HEK293T (cell line): ENCODE data around the gene PHACTR3.
"Not testable (repeated sequence)": the region's sequence is repeated elsewhere in the genome, so short reads cannot be mapped to it uniquely, and the experiment has no call there.

ENCODE experiments used
- CTCF ChIA-PET: fragments of 350-600 bp; formaldehyde crosslinking; extraction: SDS; loops from one replicate; lab custom pipeline; 2021; ENCODE audit warnings: antibody characterized with exemption, inconsistent platforms; lab: Yijun Ruan, JAX
- POLR2A ChIA-PET: fragments of 350-600 bp; formaldehyde crosslinking; extraction: SDS; loops from one replicate; lab custom pipeline; 2020; ENCODE audit warnings: antibody characterized with exemption, inconsistent platforms; lab: Yijun Ruan, JAX
- DNase-seq: peaks from one replicate; pipeline ENCODE4 v3.0.0; 2012; ENCODE audit warnings: mixed read lengths; ENCODE audit errors: extremely low spot score
- ARNT ChIP-seq: fragments of 450-650 bp; IDR thresholded peaks from 2 replicates; pipeline ENCODE4 v1.6.1; 2017; ENCODE audit warnings: mild to moderate bottlenecking
- BHLHE40 ChIP-seq: fragments of 450-650 bp; IDR thresholded peaks from 2 replicates; pipeline ENCODE4 v1.6.1; 2016; ENCODE audit warnings: mild to moderate bottlenecking, moderate library complexity, borderline replicate concordance
- CTBP1 ChIP-seq: fragments of 450-650 bp; IDR thresholded peaks from 2 replicates; pipeline ENCODE4 v1.6.1; 2016; ENCODE audit warnings: borderline replicate concordance
- ELF4 ChIP-seq: fragments of 450-650 bp; IDR thresholded peaks from 2 replicates; pipeline ENCODE4 v1.6.1; 2017; ENCODE audit warnings: antibody characterized with exemption
- FOXA1 ChIP-seq: fragments of 450-650 bp; IDR thresholded peaks from 2 replicates; pipeline ENCODE4 v1.6.1; 2016; ENCODE audit warnings: mild to moderate bottlenecking
- FOXK2 ChIP-seq: fragments of 450-650 bp; IDR thresholded peaks from 2 replicates; pipeline ENCODE4 v1.6.1; 2016; ENCODE audit warnings: mild to moderate bottlenecking
- FOXM1 ChIP-seq: fragments of 450-650 bp; IDR thresholded peaks from 2 replicates; pipeline ENCODE4 v1.6.1; 2017; ENCODE audit warnings: mild to moderate bottlenecking, borderline replicate concordance
- HDGF ChIP-seq: fragments of 450-650 bp; IDR thresholded peaks from 2 replicates; pipeline ENCODE4 v1.6.1; 2017; ENCODE audit warnings: antibody characterized with exemption, borderline replicate concordance
- L3MBTL2 ChIP-seq: fragments of 450-650 bp; conservative IDR thresholded peaks from 2 replicates; pipeline ENCODE4 v1.6.1; 2016; ENCODE audit warnings: mild to moderate bottlenecking
- LEF1 ChIP-seq: fragments of 450-650 bp; IDR thresholded peaks from 2 replicates; pipeline ENCODE4 v1.6.1; 2017; ENCODE audit warnings: mild to moderate bottlenecking, borderline replicate concordance
- NFRKB ChIP-seq: fragments of 450-650 bp; IDR thresholded peaks from 2 replicates; pipeline ENCODE4 v1.6.1; 2016; ENCODE audit warnings: mild to moderate bottlenecking, moderate library complexity
- PKNOX1 ChIP-seq: fragments of 450-650 bp; IDR thresholded peaks from 2 replicates; pipeline ENCODE4 v1.6.1; 2016
- SP1 ChIP-seq: fragments of 450-650 bp; IDR thresholded peaks from 2 replicates; pipeline ENCODE4 v1.6.1; 2017
- SUZ12 ChIP-seq: fragments of 450-650 bp; IDR thresholded peaks from 2 replicates; pipeline ENCODE4 v1.6.1; 2016; ENCODE audit warnings: mild to moderate bottlenecking
- TARDBP ChIP-seq: fragments of 450-650 bp; IDR thresholded peaks from 2 replicates; pipeline ENCODE4 v1.6.1; 2016
- ZNF384 ChIP-seq: fragments of 450-650 bp; IDR thresholded peaks from 2 replicates; pipeline ENCODE4 v1.6.1; 2016

PHACTR3 gene

GRCh38 chr20:59871096-59871495, 266.8 kb downstream of the PHACTR3 start:
- ChIA-PET POLR2A (no interaction called here), CTCF (no interaction called here)
- no peak for DNase-seq
- TF ChIP-seq CTBP1: no peak
- TF ChIP-seq HDGF: no peak

- CTCF ChIA-PET: no interaction called here
- TF ChIP-seq ELF4 (no peak), ZNF384 (no peak), FOXM1 (no peak), PKNOX1 (no peak), NFRKB (no peak), SP1 (no peak), L3MBTL2 (no peak), CTBP1 (no peak), BHLHE40 (no peak), SUZ12 (no peak), FOXK2 (no peak), FOXA1 (no peak), ARNT (no peak), HDGF (no peak), TARDBP (no peak), LEF1 (no peak)
- no peak for DNase-seq
- POLR2A ChIA-PET: no interaction called here
These were observed 269.1 kb downstream of the PHACTR3 start for GRCh38 chr20:59873409-59873808.

- TF ChIP-seq SP1: no peak
- TF ChIP-seq ELF4: no peak
- TF ChIP-seq LEF1: no peak
- no peak for TF ChIP-seq FOXK2
- no peak for DNase-seq
- CTCF ChIA-PET: no interaction called here
- POLR2A ChIA-PET: no interaction called here
These were observed 275.9 kb downstream of the PHACTR3 start for GRCh38 chr20:59880198-59880597.

- ChIA-PET CTCF (no interaction called here), POLR2A (no interaction called here)
- no peak for DNase-seq
- TF ChIP-seq L3MBTL2 (no peak), ELF4 (no peak), PKNOX1 (no peak), ZNF384 (no peak), SUZ12 (no peak), CTBP1 (no peak), HDGF (no peak), ARNT (no peak), BHLHE40 (no peak), FOXM1 (no peak)
These were observed 280.2 kb downstream of the PHACTR3 start for GRCh38 chr20:59884494-59884893.

- no peak for DNase-seq
- TF ChIP-seq TARDBP (no peak), FOXA1 (no peak), NFRKB (no peak), LEF1 (no peak), ZNF384 (no peak), SP1 (no peak), HDGF (no peak), FOXK2 (no peak), FOXM1 (no peak), BHLHE40 (no peak), SUZ12 (no peak), CTBP1 (no peak), ELF4 (no peak), ARNT (no peak)
- CTCF ChIA-PET: no interaction called here
- POLR2A ChIA-PET: no interaction called here
These were observed 283.7 kb downstream of the PHACTR3 start for GRCh38 chr20:59888050-59888449.

- POLR2A ChIA-PET, DNase-seq, CTCF ChIA-PET: not testable (repeated sequence)
These were observed 285.7 kb downstream of the PHACTR3 start for GRCh38 chr20:59890035-59890434.

GRCh38 chr20:59891581-59891980, 287.2 kb downstream of the PHACTR3 start:
- POLR2A ChIA-PET: no interaction called here

More at GRCh38 chr20:59891581-59891980, 287.2 kb downstream of the PHACTR3 start:
- TF ChIP-seq ARNT: no peak
- no peak for TF ChIP-seq BHLHE40
- TF ChIP-seq FOXA1: no peak
- no peak for TF ChIP-seq PKNOX1
- no peak for TF ChIP-seq L3MBTL2
- TF ChIP-seq NFRKB: no peak
- TF ChIP-seq ELF4: no peak
- TF ChIP-seq TARDBP: no peak
- TF ChIP-seq HDGF: no peak
- TF ChIP-seq ZNF384: no peak
- no peak for TF ChIP-seq SP1
- no peak for TF ChIP-seq CTBP1
- TF ChIP-seq LEF1: no peak
- TF ChIP-seq SUZ12: no peak
- no peak for DNase-seq
- CTCF ChIA-PET: no interaction called here
